Transverse colon (tissue), 4 donors: Measurements from ENCODE around the gene FBXL17. TPM values are rescaled to one million over a fixed set of nuclear protein-coding genes. Genes with fewer than 3 reads are reported as not detected.

Experiments used
- DNase-seq: peaks from one replicate; pipeline ENCODE4 v3.0.0-alpha.2; 2019
- H3K27ac ChIP-seq, 4 donors: fragments of 200-600 bp; sonication (generic); 2 replicates each; pipeline ENCODE4 v1.5.1; 2016 to 2018; ENCODE audit warnings: inconsistent platforms in 4 of 4
- H3K27me3 ChIP-seq: fragments of 200-600 bp; sonication (generic); 2 replicates; pipeline ENCODE4 v1.5.1; 2017; ENCODE audit warnings: inconsistent platforms
- H3K36me3 ChIP-seq, 4 donors: fragments of 200-600 bp; sonication (generic); 2 replicates each; pipeline ENCODE4 v1.5.1; 2017 to 2019; ENCODE audit warnings: inconsistent platforms in 4 of 4
- H3K4me1 ChIP-seq, 4 donors: fragments of 200-600 bp; sonication (generic); 2 replicates each; pipeline ENCODE4 v1.5.1; 2017 to 2020; ENCODE audit warnings: inconsistent platforms in 4 of 4
- H3K4me3 ChIP-seq, 4 donors: fragments of 200-600 bp; sonication (generic); 1 replicate in 1 of 4; 2 replicates in 3 of 4; pipeline versions ENCODE4 v1.5.1 to v1.6.1; 2017 to 2019; ENCODE audit warnings: inconsistent platforms in 4 of 4
- H3K9me3 ChIP-seq, 2 donors: fragments of 200-600 bp; sonication (generic); 2 replicates each; pipeline ENCODE4 v1.5.1; 2017 to 2019; ENCODE audit warnings: inconsistent platforms in 2 of 2
- EP300 ChIP-seq: sonication (generic); formaldehyde crosslinking; IDR thresholded peaks from one replicate; pipeline ENCODE4 v1.6.1; 2017; ENCODE audit warnings: antibody characterized with exemption, low read depth
- POLR2A ChIP-seq: fragments of 450-650 bp; IDR thresholded peaks from one replicate; pipeline ENCODE4 v1.6.1; 2016; ENCODE audit warnings: antibody characterized with exemption, mild to moderate bottlenecking, moderate library complexity
- POLR2AphosphoS5 ChIP-seq, 3 donors: sonication (generic); formaldehyde crosslinking; IDR thresholded peaks; one replicate each; pipeline ENCODE4 v1.6.1; 2016; ENCODE audit warnings: antibody characterized with exemption in 3 of 3
- WGBS, 2 donors: methylation state at CpG; one replicate each; pipeline ENCODE4 v1.1.5; 2018; ENCODE audit warnings: low coverage in 1 of 2; 5-methylcytosine and 5-hydroxymethylcytosine counted together
- in situ Hi-C, 4 donors: fragments of 200-750 bp; cut with MboI; loops; one replicate each; pipeline versions ENCODE4 v1.15.0 to v1.15.1; 2017; ENCODE audit warnings: low sequenced_read_pairs in 3 of 4, low pct_ligation_motif_present in 1 of 4, low pct_unique_long_range_greater_than_20kb in 1 of 4
- intact Hi-C: fragments of 100-400 bp; cut with DNase I; formaldehyde crosslinking; loops from one replicate; pipeline ENCODE4 v1.15.1; 2023; ENCODE audit warnings: low total_unique reads
- total RNA-seq, 4 donors: library from RNA; depleted of rRNA; stranded (reverse); fragments of >200 nt; gene quantifications; one replicate each; pipeline ENCODE4 v1.1.0, GENCODE V29; 2016
- TF ChIP-seq, protein P1 (sequence below), 5 experiments: fragments of 200-600 bp in 3 of 5; fragments of 450-650 bp in 2 of 5; sonication (generic) in 3 of 5; IDR thresholded peaks; 1 replicate in 2 of 5; 2 replicates in 3 of 5; pipeline ENCODE4 v1.5.1; 2016 to 2017; ENCODE audit warnings: antibody characterized with exemption in 5 of 5, inconsistent platforms in 3 of 5, mild to moderate bottlenecking in 2 of 5, moderate library complexity in 1 of 5

Gene FBXL17
- total RNA-seq, 4 donors from 2014 or later: 17.7 to 99.5 (median 24.6) TPM

DNA sequence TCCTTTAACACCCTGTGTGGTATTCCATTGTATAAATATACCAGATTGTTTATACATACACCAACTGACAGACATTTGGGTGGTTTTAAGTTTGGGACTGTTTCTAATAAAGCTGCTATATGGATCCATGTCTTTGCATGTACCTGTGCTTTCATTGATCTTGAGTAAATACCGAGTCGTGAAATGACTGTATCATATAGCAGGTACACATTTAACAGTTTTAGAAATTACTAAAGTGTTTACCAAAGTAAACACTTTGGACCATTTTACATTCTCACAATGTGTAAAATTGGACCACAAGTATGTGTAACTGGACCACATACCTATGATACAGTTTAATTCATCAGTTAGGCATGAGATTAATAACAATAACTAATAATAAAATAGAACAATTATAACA, 175.2 kb downstream of the FBXL17 start:
- intact Hi-C loops (no loop called here), in situ Hi-C loops (no loop called here)
- DNase-seq: no peak
- Histone ChIP-seq H3K9me3 (no peaks in the 10 kb centered on the region), H3K27me3 (no peaks in the 10 kb centered on the region), H3K36me3 (no peaks in the 10 kb centered on the region), H3K4me1 (no peaks in the 10 kb centered on the region), H3K27ac (no peak overlapping the region), H3K4me3 (no peak overlapping the region)
- TF ChIP-seq POLR2AphosphoS5 (IDR thresholded peaks at IDR 0.05) (no peak), EP300 (no peak), POLR2A (no peak)
- TF ChIP-seq, protein P1, sequence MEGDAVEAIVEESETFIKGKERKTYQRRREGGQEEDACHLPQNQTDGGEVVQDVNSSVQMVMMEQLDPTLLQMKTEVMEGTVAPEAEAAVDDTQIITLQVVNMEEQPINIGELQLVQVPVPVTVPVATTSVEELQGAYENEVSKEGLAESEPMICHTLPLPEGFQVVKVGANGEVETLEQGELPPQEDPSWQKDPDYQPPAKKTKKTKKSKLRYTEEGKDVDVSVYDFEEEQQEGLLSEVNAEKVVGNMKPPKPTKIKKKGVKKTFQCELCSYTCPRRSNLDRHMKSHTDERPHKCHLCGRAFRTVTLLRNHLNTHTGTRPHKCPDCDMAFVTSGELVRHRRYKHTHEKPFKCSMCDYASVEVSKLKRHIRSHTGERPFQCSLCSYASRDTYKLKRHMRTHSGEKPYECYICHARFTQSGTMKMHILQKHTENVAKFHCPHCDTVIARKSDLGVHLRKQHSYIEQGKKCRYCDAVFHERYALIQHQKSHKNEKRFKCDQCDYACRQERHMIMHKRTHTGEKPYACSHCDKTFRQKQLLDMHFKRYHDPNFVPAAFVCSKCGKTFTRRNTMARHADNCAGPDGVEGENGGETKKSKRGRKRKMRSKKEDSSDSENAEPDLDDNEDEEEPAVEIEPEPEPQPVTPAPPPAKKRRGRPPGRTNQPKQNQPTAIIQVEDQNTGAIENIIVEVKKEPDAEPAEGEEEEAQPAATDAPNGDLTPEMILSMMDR (IDR thresholded peaks at IDR 0.05): no peak
- WGBS, 2 donors: 86 to 94% methylated on average over 2 of the region's 2 CpGs

DNA sequence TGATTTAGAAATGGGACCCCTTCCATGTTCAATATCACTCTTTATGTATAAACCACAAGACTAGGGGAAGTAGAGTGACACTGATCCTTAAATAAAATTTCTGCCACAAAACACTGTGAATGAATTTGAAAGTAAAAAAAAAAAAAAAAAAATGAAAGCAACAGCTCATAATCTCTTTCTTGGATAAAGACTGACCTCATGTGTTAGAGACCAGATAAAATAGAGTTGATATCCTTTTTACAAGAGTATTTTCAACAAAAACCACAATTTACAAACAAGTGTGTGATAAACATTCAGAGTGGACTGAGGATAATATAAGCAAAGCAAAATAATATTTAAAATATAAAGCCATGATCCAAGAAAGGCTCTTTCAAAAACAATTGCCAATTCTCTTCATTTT, 180.2 kb downstream of the FBXL17 start:
- no peak overlapping the region for H3K27ac ChIP-seq
- intact Hi-C loops (no loop called here), in situ Hi-C loops (no loop called here)
- H3K9me3 ChIP-seq: no peaks in the 10 kb centered on the region
- H3K4me1 ChIP-seq: no peaks in the 10 kb centered on the region
- H3K27me3 ChIP-seq: no peaks in the 10 kb centered on the region
- H3K36me3 ChIP-seq: no peaks in the 10 kb centered on the region
- TF ChIP-seq, protein P1 (IDR thresholded peaks at IDR 0.05): no peak
- no peak overlapping the region for H3K4me3 ChIP-seq
- DNase-seq: no peak

DNA sequence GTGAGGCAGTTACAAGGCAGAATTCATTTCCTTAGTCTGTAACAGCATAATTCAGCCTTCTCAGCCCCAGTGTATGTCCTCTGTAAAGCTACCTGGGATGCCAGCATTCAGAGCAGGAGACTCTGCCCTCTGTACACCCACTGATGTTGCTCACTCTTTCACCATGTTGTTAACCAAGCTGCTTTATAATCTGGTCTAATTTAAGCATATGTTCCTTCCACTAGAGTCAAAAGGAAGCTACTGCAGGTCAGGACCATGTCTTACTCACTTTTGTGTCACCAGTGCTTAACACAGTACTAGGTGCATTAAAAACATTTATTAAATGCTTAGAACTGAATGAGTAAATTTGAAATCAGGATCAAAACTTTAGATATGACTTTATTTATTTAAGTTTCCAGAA, 185.6 kb downstream of the FBXL17 start:
- no peak for DNase-seq
- no peak for TF ChIP-seq POLR2AphosphoS5 (IDR thresholded peaks at IDR 0.05)
- TF ChIP-seq EP300: no peak
- TF ChIP-seq POLR2A: no peak
- TF ChIP-seq, protein P1 (IDR thresholded peaks at IDR 0.05): no peak
- Histone ChIP-seq H3K27ac (no peak overlapping the region), H3K27me3 (no peaks in the 10 kb centered on the region), H3K4me3 (no peak overlapping the region), H3K36me3 (no peaks in the 10 kb centered on the region), H3K9me3 (no peaks in the 10 kb centered on the region), H3K4me1 (no peaks in the 10 kb centered on the region)
- intact Hi-C loops (no loop called here), in situ Hi-C loops (no loop called here)

DNA sequence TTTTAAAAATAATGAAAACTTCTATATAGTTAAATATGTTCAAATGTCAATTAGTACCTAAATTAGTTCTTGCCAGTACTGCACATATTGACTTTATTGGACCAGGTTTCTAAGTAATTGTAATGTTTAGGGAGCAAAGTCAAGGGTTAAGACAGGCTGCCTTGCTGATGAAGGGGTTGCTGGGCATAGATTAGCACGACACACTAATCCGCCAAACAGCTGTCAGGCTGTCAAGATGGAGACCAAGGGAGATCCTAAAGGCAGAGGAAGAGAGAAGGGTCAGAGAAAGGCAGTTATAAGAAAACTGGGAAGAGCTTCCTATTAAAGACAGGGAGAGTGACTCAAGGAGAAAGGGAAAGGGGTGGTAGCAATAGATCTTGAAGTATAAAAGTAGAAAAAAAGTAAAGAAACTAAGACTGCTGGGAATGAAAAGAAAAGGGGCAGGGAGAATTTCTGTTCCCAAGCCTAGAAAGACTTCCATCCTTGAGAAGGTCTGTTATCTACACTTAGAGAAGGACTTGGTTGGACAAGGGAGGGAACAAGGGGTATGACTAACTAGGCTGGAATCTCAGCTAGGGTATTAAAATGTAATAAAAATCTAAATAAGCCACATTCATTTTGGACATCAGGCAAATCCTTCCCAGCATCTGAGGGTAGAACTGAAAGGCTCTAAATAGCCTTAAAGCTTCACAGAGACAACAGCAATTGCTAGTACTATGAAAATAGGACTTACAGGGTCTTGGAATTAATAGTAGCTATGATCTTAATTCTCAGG, 188.7 kb downstream of the FBXL17 start:
- WGBS, 2 donors: 78% methylated on average over 2 of the region's 2 CpGs; no CpG with 5 or more reads in 1 of the 2 donors
- no peak for DNase-seq
- Histone ChIP-seq H3K36me3 (no peaks in the 10 kb centered on the region), H3K9me3 (no peaks in the 10 kb centered on the region), H3K4me1 (no peaks in the 10 kb centered on the region), H3K4me3 (no peak overlapping the region), H3K27me3 (no peaks in the 10 kb centered on the region), H3K27ac (no peak overlapping the region)
- TF ChIP-seq POLR2A: no peak
- TF ChIP-seq EP300: no peak
- TF ChIP-seq, protein P1 (IDR thresholded peaks at IDR 0.05): no peak
- TF ChIP-seq POLR2AphosphoS5 (IDR thresholded peaks at IDR 0.05): no peak
- in situ Hi-C loops: no loop called here
- intact Hi-C loops: no loop called here
